HepG2 (cell line): ENCODE measurements around the gene BEND3. TPM values are rescaled to one million over a fixed set of nuclear protein-coding genes. Genes with fewer than 3 reads are reported as not detected.

ENCODE experiments used
- ATAC-seq: fragments of 200-7000 bp; cut with Tn5 transposase; 3 replicates; pipeline ENCODE4 v1.9.1; 2020; ENCODE audit warnings: mild to moderate bottlenecking, moderate library complexity
- BruUV-seq: library from RNA; stranded (reverse); fragments of 400-500 nt; replicated peaks from 2 replicates; lab custom pipeline; 2021; lab: Mats Ljungman, UMichigan
- CTCF ChIA-PET: fragments of 300-600 bp; formaldehyde crosslinking; extraction: SDS; loops from one replicate; lab custom pipeline; 2021; ENCODE audit warnings: low total read pairs, inconsistent platforms, low intra/inter-chr PET ratio; lab: Yijun Ruan, JAX
- POLR2A ChIA-PET: fragments of 350-600 bp; sonication (Branson Sonifier 250); formaldehyde crosslinking; loops from one replicate; lab custom pipeline; 2020; ENCODE audit warnings: antibody characterized with exemption, inconsistent platforms; lab: Yijun Ruan, JAX
- DNase-seq: peaks from one replicate; pipeline ENCODE4 v3.0.0-alpha.2; 2015; ENCODE audit warnings: low spot score
- FAIRE-seq: peaks from 3 replicates; lab custom pipeline; 2011; peaks lifted over from hg19 to GRCh38; lab: Jason Lieb, UNC
- H2AFZ ChIP-seq: one replicate; pipeline ENCODE4 v1.6.1; 2011; ENCODE audit warnings: low read length, inconsistent platforms
- H3K27ac ChIP-seq: fragments of 300-600 bp; 3 replicates; pipeline ENCODE4 v1.8.0; 2011; ENCODE audit warnings: mixed run types, mild to moderate bottlenecking, mixed read lengths, low read length, inconsistent platforms; ENCODE audit not compliant: insufficient read depth; ENCODE audit errors: extremely low read length
- H3K27me3 ChIP-seq, 2 experiments: fragments of 200-600 bp in 1 of 2; 2 replicates in 1 of 2; 3 replicates in 1 of 2; pipeline versions ENCODE4 v1.6.0 to v1.8.0; 2011; ENCODE audit warnings: low read length in 2 of 2, mild to moderate bottlenecking in 2 of 2, moderate library complexity in 2 of 2, inconsistent platforms in 1 of 2; ENCODE audit not compliant: insufficient read depth in 2 of 2, control insufficient read depth in 1 of 2
- H3K36me3 ChIP-seq, 2 experiments: fragments of 200-600 bp in 1 of 2; replicated peaks in 1 of 2; 2 replicates in 1 of 2; 3 replicates in 1 of 2; pipeline versions ENCODE4 v1.5.1 to v1.8.0; 2011; ENCODE audit warnings: low read length in 2 of 2, inconsistent platforms in 1 of 2; ENCODE audit not compliant: insufficient read depth in 2 of 2, control insufficient read depth in 1 of 2
- H3K4me1 ChIP-seq: 2 replicates; pipeline ENCODE4 v1.5.1; 2012; ENCODE audit warnings: low read length, inconsistent platforms; ENCODE audit not compliant: insufficient read depth
- H3K4me2 ChIP-seq: 2 replicates; pipeline ENCODE4 v1.6.0; 2011; ENCODE audit warnings: low read depth, low read length, inconsistent platforms
- H3K4me3 ChIP-seq, 3 experiments: fragments of 200-600 bp in 1 of 3; sonication (generic), shearing (Covaris generic) in 1 of 3; replicated peaks in 1 of 3; 2 replicates each; pipeline ENCODE4 v1.5.1; 2011 to 2016; ENCODE audit warnings: low read length in 3 of 3, inconsistent platforms in 2 of 3, low read depth in 2 of 3, mild to moderate bottlenecking in 2 of 3, control low read depth in 1 of 3, mixed read lengths in 1 of 3; ENCODE audit not compliant: insufficient read depth in 1 of 3
- H3K79me2 ChIP-seq: one replicate; pipeline ENCODE4 v1.6.1; 2011; ENCODE audit warnings: low read length, inconsistent platforms; ENCODE audit not compliant: insufficient read depth
- H3K9ac ChIP-seq: 2 replicates; pipeline ENCODE4 v1.6.0; 2011; ENCODE audit warnings: mild to moderate bottlenecking, low read depth, low read length, inconsistent platforms; ENCODE audit not compliant: insufficient read depth
- H3K9me3 ChIP-seq: 2 replicates; pipeline ENCODE4 v1.5.1; 2012; ENCODE audit warnings: mild to moderate bottlenecking, low read length
- H4K20me1 ChIP-seq: 2 replicates; pipeline ENCODE4 v1.6.0; 2011; ENCODE audit warnings: inconsistent platforms, mild to moderate bottlenecking, low read length, moderate library complexity; ENCODE audit not compliant: insufficient read depth
- CBX5 ChIP-seq: sonication (generic); formaldehyde crosslinking; IDR thresholded peaks from 2 replicates; pipeline ENCODE4 v1.4.0; 2020; ENCODE audit warnings: missing genetic modification reagents, borderline replicate concordance
- CCDC6 ChIP-seq: sonication (generic); formaldehyde crosslinking; IDR thresholded peaks from 2 replicates; pipeline ENCODE4 v1.8.1; 2022; ENCODE audit warnings: mild to moderate bottlenecking, missing genetic modification reagents, moderate library complexity
- EEA1 ChIP-seq: sonication (generic); formaldehyde crosslinking; IDR thresholded peaks from 2 replicates; pipeline ENCODE4 v1.5.1; 2020; ENCODE audit warnings: mild to moderate bottlenecking, missing genetic modification reagents, borderline replicate concordance
- EZH2 ChIP-seq: conservative IDR thresholded peaks from 2 replicates; pipeline ENCODE4 v1.6.1; 2012; ENCODE audit warnings: mild to moderate bottlenecking, low read depth, low read length, moderate library complexity
- ISL2 ChIP-seq: sonication (generic); formaldehyde crosslinking; IDR thresholded peaks from 2 replicates; pipeline ENCODE4 v1.5.0; 2020; ENCODE audit warnings: missing genetic modification reagents
- SMAD9 ChIP-seq: sonication (generic); formaldehyde crosslinking; IDR thresholded peaks from 2 replicates; pipeline ENCODE4 v1.5.1; 2020; ENCODE audit warnings: mild to moderate bottlenecking, missing genetic modification reagents
- ZNF713 ChIP-seq: sonication (generic); formaldehyde crosslinking; IDR thresholded peaks from 2 replicates; pipeline ENCODE4 v1.4.0; 2020; ENCODE audit warnings: mild to moderate bottlenecking, missing genetic modification reagents
- ZNF772 ChIP-seq: sonication (generic); formaldehyde crosslinking; IDR thresholded peaks from 2 replicates; pipeline ENCODE4 v1.5.0; 2020; ENCODE audit warnings: mild to moderate bottlenecking, missing genetic modification reagents
- ZNF841 ChIP-seq: sonication (generic); formaldehyde crosslinking; IDR thresholded peaks from 2 replicates; pipeline ENCODE4 v1.8.1; 2023; ENCODE audit warnings: missing genetic modification reagents, borderline replicate concordance
- WGBS: methylation state at CpG from one replicate; pipeline ENCODE4 v1.1.6; 2017; ENCODE audit warnings: low lambda C conversion rate; 5-methylcytosine and 5-hydroxymethylcytosine counted together
- in situ Hi-C: cut with HindIII; loops from 2 replicates; pipeline ENCODE4 v1.10.0; 2017; ENCODE audit warnings: low pct_unique_long_range_greater_than_20kb; ENCODE audit not compliant: extremely low pct_ligation_motif_present
- intact Hi-C: fragments of 100-400 bp; cut with micrococcal nuclease; formaldehyde crosslinking; loops from one replicate; pipeline ENCODE4 v1.10.0; 2022; ENCODE audit not compliant: unreplicated experiment
- polyA plus RNA-seq, 8 experiments: library from polyadenylated mRNA; depleted of rRNA in 3 of 8; stranded (reverse) in 7 of 8; unstranded in 1 of 8; fragments of >200 nt; fragmentation: Illumina TruSeq in 4 of 8; extraction: Trizol in 4 of 8; gene quantifications; 2 replicates each; pipeline versions ENCODE4 v1.2.1 to v1.2.3, GENCODE V29; 2011 to 2016; ENCODE audit warnings: low read depth in 4 of 8, missing spikeins in 1 of 8, mixed read lengths in 1 of 8; ENCODE audit not compliant: insufficient read depth in 1 of 8
- total RNA-seq, 5 experiments: library from RNA; depleted of rRNA; stranded (reverse); fragments of >200 nt; fragmentation: Illumina TruSeq; extraction: Trizol; gene quantifications; 2 replicates each; pipeline ENCODE4 v1.2.3, GENCODE V29; 2016; ENCODE audit warnings: low read depth in 1 of 5

BEND3 gene
- total and polyA plus RNA-seq, 2 of the 13 experiments (the other 11 are each of a cell fraction or from before 2014, with no cell fraction given) = 1.4 to 5.8 TPM

GRCh38 chr6:107045826-107046675 is 69.3 kb downstream of the BEND3 start (continued):
- TF ChIP-seq CCDC6 (no peak), ZNF713 (CRISPR knock-in tag) (no peak), EEA1 (no peak)

- ATAC-seq = no peak
- Histone ChIP-seq H3K27ac (peak overlapping the region; percentile 1), H3K4me2 (no peak overlapping the region), H3K27me3 (no peaks in the 10 kb centered on the region), H3K4me3 (no peak overlapping the region), H3K9ac (no peak overlapping the region), H3K79me2 (peaks cover 4% of the 10 kb centered on the region), H4K20me1 (no peaks in the 10 kb centered on the region), H3K4me1 (peaks cover 34% of the 10 kb centered on the region), H3K36me3 (no peaks in the 10 kb centered on the region), H2AFZ (no peak overlapping the region), H3K9me3 (no peaks in the 10 kb centered on the region)
- no peak for DNase-seq
- POLR2A ChIA-PET = no interaction called here
- WGBS = 93% methylated on average over 1 of the region's 1 CpG
- CTCF ChIA-PET = no interaction called here
- intact Hi-C loops = no loop called here
- TF ChIP-seq ISL2 (no peak), ZNF841 (CRISPR knock-in tag) (no peak), ZNF772 (CRISPR knock-in tag) (no peak), CBX5 (CRISPR knock-in tag) (no peak), EZH2 (no peak), SMAD9 (CRISPR knock-in tag) (no peak)
- no peak for FAIRE-seq
- in situ Hi-C loops = no loop called here
- no TSS peak for BruUV-seq
Observed at GRCh38 chr6:107033126-107033525, 82.2 kb downstream of the BEND3 start.
